Mucosa of stomach (tissue), 1 donor: Measurements from ENCODE around the gene TMEM163.
"Not testable (repeated sequence)": the region's sequence is repeated elsewhere in the genome, so short reads cannot be mapped to it uniquely, and the experiment has no call there.

Experiments used
- H3K27me3 ChIP-seq: one replicate; pipeline ENCODE4 v1.7.0; 2013; ENCODE audit warnings: mild to moderate bottlenecking, low read length; ENCODE audit not compliant: control insufficient read depth, insufficient read depth
- H3K36me3 ChIP-seq: one replicate; pipeline ENCODE4 v1.7.0; 2013; ENCODE audit warnings: low read length; ENCODE audit not compliant: control insufficient read depth, insufficient read depth
- H3K4me1 ChIP-seq: one replicate; pipeline ENCODE4 v1.7.0; 2013; ENCODE audit warnings: mild to moderate bottlenecking, low read length; ENCODE audit not compliant: control insufficient read depth, insufficient read depth
- H3K4me3 ChIP-seq: one replicate; pipeline ENCODE4 v1.7.0; 2013; ENCODE audit warnings: low read length
- H3K9ac ChIP-seq: one replicate; pipeline ENCODE4 v1.7.0; 2013; ENCODE audit warnings: mild to moderate bottlenecking, low read length, moderate library complexity
- H3K9me3 ChIP-seq: one replicate; pipeline ENCODE4 v1.7.0; 2013; ENCODE audit warnings: mild to moderate bottlenecking, low read length, moderate library complexity; ENCODE audit not compliant: control insufficient read depth
- donor health status: Pancreatic carcinoma.

Gene TMEM163

DNA sequence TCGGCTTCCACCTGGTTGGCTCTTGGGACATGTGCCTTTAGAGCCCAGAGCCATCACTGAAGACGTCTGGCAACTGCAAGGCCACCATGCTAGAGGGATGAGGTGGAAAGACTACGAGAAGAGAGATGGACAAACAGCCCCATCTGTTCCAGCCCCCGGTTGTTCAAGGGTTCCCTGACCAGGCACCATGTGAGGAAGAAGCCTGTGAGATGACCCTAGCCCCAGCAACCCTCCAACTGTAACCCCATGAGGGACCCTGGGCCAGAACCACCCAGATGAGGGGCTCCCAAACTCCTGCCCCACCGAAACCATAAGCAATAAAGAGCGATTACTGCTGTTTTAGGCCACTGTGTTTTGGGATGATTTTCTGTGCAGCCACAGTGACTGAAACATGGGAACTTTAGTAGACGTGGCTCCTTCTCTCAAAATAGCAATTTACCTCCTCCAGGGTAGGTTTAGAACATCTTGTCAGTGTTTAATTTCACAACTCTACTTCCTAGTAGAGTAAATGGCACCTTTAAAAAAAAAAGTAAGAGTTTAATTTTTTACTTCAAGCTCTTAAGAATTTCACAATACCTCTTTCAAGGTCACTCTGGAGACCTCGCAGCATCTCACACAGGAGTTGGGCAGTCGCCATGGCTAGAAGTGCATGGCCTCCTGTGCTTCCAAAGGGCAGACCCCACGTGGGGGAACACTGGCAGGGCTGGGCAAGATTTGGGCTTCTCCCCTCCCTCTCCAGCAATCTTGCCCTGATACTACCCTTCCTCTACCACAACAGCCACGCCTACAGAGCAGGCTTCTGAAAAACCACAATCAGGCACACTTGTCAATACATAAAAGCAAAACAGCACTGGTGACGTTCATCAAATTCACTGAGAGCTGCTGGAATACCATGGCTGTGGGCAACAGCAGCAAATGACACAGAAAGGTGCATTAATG, 48.8 kb downstream of the TMEM163 start:
- H3K4me3 ChIP-seq = no peak overlapping the region
- no peaks in the 10 kb centered on the region for H3K9me3 ChIP-seq
- peaks cover 42% of the 10 kb centered on the region for H3K4me1 ChIP-seq
- H3K36me3 ChIP-seq = no peaks in the 10 kb centered on the region
- H3K27me3 ChIP-seq = no peaks in the 10 kb centered on the region
- H3K9ac ChIP-seq = no peak overlapping the region

DNA sequence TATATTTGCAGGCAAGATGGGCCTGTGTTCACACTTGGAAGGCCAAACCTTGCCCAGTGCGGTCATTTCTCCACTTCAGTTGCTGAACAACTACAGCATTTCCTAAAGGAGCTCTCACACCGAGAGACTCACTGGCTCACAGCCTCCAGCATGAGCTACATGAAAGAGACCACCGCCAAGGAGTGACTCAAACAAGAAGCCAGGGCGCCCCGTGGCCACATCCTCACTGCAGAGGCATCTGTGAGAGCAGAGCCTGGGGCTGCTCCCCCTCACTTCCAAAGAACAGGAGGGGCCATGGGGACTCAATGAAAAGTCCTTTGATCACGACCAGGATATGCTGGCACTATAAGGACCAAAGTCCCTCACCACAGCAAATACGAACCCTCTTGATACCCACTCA, 50.0 kb downstream of the TMEM163 start:
- Histone ChIP-seq H3K9me3 (no peaks in the 10 kb centered on the region), H3K9ac (no peak overlapping the region), H3K27me3 (no peaks in the 10 kb centered on the region), H3K4me1 (peaks cover 42% of the 10 kb centered on the region), H3K4me3 (no peak overlapping the region), H3K36me3 (no peaks in the 10 kb centered on the region)

DNA sequence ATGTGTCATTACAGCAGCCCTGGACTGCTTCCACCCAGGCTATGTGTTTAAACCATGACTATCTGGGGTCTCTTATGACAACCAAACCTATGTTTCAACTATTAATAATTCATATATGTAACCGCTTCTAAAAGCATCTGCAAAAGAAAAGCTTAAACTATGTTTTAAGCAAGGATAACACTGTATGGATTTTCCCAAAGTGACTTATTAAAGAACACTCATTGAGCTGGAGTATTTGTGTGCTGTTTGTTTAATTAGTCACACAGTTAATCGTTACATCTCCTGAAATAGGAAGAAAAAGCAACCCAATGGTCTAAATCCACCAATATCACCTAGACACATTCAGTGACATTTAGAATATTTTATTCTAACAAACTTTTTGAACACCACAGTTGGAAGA, 51.3 kb downstream of the TMEM163 start:
- peaks cover 42% of the 10 kb centered on the region for H3K4me1 ChIP-seq
- no peaks in the 10 kb centered on the region for H3K36me3 ChIP-seq
- no peaks in the 10 kb centered on the region for H3K27me3 ChIP-seq
- H3K4me3 ChIP-seq = no peak overlapping the region
- no peak overlapping the region for H3K9ac ChIP-seq
- H3K9me3 ChIP-seq = no peaks in the 10 kb centered on the region

DNA sequence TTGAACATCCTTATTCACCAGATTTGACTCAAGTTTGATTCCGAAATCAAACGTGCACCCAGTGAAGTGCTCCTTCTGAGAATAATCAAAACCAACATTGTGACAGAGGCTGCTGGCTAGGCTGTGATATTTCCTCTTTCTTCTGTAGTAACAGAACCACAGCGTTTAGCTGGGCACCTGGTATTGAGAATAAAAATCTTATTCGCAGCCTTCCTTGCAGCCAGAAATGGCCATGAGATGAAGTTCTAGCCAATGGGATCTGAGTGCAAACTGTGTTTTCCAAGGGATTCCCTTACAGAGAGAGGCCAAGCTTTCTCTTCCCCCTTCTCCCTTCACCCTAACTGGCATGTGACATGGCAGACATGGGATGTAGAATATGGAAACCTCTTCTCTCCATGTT, 51.7 kb downstream of the TMEM163 start:
- H3K9me3 ChIP-seq = no peaks in the 10 kb centered on the region
- H3K36me3 ChIP-seq = no peaks in the 10 kb centered on the region
- no peak overlapping the region for H3K4me3 ChIP-seq
- no peak overlapping the region for H3K9ac ChIP-seq
- H3K4me1 ChIP-seq = peaks cover 39% of the 10 kb centered on the region
- no peaks in the 10 kb centered on the region for H3K27me3 ChIP-seq

DNA sequence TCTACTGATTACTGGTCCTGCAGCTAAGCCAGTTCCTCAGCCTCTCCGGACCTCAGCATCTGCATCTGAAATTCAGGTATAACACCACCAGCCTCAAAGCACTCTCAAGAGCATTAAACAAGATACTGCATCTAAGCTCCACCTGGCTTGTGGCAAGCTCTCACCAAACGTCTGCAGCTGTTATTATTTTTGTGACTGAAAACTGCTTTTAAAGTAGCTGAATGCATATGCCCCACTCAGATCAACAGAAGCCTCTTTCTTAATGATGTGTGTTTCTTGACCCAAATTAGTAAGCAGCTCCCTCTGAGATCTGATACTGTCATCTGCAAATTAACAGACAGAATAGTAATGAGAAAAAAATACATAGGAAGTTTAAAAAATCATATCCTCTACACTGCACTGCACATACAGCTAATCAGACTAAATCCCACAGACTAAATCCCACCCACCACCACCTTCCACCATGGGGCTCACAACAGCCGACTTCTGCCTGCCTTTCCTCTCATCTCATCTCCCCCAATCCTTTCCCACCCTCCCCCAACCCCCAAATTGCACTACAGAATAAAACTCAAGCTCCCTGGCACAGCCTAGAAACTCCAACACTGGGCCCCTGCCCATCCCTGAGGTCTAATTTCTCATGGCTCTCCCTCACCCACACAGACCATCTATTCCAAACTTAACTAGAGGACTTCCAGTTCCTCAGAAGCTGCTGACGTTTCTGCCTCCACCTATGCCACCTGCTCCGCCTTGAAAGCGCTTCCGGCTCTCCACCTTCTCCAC, 52.9 kb downstream of the TMEM163 start:
- Histone ChIP-seq H3K4me1 (peaks cover 27% of the 10 kb centered on the region), H3K4me3 (no peak overlapping the region), H3K9ac (no peak overlapping the region), H3K27me3 (no peaks in the 10 kb centered on the region), H3K9me3 (no peaks in the 10 kb centered on the region), H3K36me3 (no peaks in the 10 kb centered on the region)

DNA sequence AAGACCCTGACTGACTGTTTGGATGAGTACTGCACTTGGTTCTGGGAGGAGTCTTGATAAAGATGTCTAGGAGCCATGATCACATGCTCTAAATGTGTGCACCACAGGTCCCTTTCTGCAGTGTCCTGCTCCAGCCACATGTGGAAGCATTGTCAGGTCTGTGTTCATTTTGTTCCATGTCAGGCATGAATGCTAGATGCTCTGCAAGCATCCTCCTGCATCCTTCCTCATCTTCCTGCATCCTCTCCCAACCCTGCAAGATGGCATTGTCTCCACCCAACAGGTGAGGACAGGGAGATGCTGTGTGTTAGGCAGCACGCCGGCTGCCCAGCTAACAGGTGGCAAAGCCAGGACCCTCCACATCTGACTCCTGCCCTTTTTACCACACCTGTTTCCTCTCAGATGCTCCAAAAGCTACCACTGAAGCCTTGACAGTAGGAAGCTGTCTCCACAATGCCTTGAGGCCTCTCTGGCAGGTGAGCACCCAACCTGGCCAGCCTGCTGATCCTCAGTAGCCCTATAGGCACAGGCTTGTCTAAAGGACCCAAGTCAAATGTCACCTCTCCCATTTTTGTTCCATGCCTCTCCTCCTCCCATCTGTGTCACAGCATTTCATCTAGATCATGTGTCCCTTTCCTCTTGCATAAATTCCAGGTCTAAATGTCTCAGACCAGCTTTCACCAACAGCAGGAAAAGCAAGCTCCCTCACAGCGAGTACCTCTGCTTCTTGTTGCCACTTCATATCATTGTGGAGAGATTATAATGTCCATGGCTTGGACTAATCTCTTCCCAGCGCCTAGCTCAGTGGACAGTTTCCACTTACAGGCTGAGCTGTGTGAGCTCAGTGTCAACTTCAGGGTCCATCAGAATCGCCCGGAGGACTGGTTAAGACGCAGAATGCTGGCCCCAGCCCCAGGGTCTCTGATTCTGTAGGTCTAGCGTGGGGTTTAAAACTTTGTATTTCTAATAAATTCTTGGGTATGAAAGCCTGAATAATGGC, 55.0 kb downstream of the TMEM163 start:
- Histone ChIP-seq H3K9me3 (no peaks in the 10 kb centered on the region), H3K36me3 (no peaks in the 10 kb centered on the region), H3K27me3 (no peaks in the 10 kb centered on the region), H3K4me3 (no peak overlapping the region), H3K9ac (no peak overlapping the region), H3K4me1 (peaks cover 13% of the 10 kb centered on the region)

DNA sequence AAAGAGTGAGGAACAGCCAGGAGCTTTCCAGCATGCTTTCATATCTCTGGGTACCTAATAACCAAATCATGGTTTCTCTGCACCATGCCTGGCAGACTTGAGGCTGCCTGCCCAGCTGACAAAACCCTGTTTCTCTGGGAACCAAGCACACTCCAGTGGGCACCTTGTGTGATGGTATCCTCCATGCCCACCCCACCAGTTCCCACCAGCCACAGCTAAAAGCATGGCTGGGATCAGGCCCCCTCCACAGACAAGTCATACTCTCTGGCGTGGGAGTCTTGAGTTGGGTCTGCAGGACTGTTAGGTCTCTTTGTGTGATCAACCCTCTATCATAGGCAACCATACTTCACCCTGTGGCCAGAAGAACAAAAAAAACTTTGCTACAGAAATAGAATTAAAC, 56.0 kb downstream of the TMEM163 start:
- Histone ChIP-seq H3K9ac (no peak overlapping the region), H3K4me3 (no peak overlapping the region), H3K36me3 (no peaks in the 10 kb centered on the region), H3K9me3 (no peaks in the 10 kb centered on the region), H3K27me3 (no peaks in the 10 kb centered on the region), H3K4me1 (peaks cover 8% of the 10 kb centered on the region)

DNA sequence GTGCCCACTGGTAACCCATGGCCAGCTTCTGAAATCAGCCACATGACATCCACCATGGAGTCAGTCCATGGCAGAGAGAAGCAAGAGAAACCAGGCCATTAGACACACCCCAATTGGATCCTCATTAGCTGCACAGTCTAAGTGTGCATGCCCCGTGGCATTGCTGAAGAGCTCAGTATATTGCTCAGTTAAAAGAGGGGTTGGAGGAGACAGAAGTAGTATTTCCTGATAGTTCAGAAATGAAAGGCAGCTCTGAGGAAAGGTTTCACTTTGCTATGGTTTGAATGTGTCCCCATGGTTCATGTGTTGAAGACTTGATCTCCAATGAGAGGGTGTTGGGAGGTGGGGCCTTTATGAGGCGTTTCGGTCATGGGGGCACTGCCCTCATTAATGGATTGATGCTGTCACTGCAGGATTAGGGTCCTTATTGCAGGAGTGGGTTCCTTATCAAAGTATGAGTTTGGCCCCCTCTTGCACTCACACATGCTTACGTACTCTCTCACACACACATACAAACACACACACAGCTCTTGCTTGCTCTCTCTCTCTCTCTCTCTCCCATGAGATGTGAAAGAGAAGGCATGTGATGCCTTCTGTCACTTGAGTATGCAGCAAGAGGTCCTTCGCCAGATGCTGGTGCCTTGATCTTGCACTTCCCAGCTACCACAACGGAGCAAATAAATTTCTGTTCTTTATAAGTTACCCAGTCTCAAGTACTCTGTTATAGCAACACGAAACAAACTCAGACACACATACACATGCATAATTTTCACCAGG, 58.0 kb downstream of the TMEM163 start:
- H3K27me3 ChIP-seq = no peaks in the 10 kb centered on the region
- H3K9ac ChIP-seq = no peak overlapping the region
- no peaks in the 10 kb centered on the region for H3K36me3 ChIP-seq
- H3K9me3 ChIP-seq = no peaks in the 10 kb centered on the region
- H3K4me3 ChIP-seq = no peak overlapping the region
- H3K4me1 ChIP-seq = no peaks in the 10 kb centered on the region

DNA sequence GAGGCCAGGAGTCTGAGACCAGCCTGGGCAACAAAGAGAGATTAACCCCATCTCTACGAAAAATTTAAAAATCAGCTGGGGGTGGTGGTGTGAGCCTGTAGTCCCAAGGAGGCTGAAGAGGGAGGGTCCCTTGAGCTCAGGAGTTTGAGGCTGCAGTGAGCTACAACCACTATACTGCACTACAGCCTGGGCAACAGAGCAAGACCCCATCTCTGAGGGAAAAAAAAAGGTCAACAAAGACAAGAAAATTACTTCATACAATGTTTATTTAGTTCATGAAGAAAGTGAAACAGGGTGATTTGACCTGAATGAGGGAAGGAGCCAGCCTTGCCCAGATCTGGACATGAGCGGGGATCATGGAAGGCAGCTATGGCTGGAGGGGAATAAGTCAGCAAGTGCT, 59.1 kb downstream of the TMEM163 start:
- H3K9ac ChIP-seq = no peak overlapping the region
- no peak overlapping the region for H3K4me3 ChIP-seq
- no peaks in the 10 kb centered on the region for H3K36me3 ChIP-seq
- no peaks in the 10 kb centered on the region for H3K4me1 ChIP-seq
- no peaks in the 10 kb centered on the region for H3K9me3 ChIP-seq
- H3K27me3 ChIP-seq = no peaks in the 10 kb centered on the region

DNA sequence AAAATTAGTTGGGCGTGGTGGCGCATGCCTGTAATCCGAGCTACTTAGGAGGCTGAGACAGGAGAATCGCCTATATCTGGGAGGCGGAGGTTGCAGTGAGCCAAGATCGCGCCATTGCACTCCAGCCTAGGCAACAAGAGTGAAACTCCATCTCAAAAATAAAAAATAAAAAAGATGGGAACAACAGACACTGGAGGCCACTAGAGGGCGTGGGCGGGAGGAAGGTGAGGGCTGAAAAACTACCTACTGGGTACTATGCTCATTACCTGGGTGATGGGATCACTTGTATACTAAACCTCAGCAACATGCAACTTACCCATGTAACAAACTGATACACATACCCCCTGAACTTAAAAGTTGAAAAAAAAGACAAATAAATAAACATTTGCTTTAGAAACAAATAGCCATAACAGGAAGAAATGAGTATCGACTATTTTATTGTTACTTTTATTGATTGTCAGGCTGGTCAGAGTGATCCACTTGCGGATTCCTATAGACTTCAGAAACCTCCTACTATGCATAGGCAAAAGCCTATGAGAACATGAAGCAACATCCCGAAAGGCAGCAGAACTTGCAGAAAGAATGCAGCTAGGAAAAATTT, 61.0 kb downstream of the TMEM163 start:
- Histone ChIP-seq H3K4me1 (no peaks in the 10 kb centered on the region), H3K9me3 (no peaks in the 10 kb centered on the region), H3K36me3 (no peaks in the 10 kb centered on the region), H3K4me3 (no peak overlapping the region), H3K27me3 (no peaks in the 10 kb centered on the region), H3K9ac (no peak overlapping the region)

DNA sequence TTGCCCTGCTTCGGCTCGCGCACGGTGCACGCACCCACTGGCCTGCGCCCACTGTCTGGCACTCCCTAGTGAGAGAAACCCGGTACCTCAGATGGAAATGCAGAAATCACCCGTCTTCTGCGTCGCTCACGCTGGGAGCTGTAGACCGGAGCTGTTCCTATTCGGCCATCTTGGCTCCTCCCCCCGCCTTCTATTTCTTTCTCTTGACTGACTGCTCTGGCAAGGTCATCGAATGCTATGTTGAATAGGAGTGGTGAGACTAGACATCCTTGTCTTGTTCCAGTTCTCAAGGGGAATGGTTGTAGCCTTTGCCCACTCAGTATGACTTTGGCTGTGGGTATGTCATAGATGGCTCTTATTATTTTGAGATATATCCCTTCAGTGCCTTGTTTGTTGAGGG, 62.4 kb downstream of the TMEM163 start:
- not testable (repeated sequence) for H3K4me3 ChIP-seq, H3K9me3 ChIP-seq, H3K4me1 ChIP-seq, H3K36me3 ChIP-seq, H3K9ac ChIP-seq, H3K27me3 ChIP-seq
